GM12875 (cell line): ENCODE measurements around the gene TRAPPC10.
"Not testable (repeated sequence)": the region's sequence is repeated elsewhere in the genome, so short reads cannot be mapped to it uniquely, and the experiment has no call there.

Source experiments
- H3K4me3 ChIP-seq: one replicate; pipeline ENCODE4 v1.5.1; 2011; ENCODE audit warnings: low read depth, low read length, control low read depth

Gene TRAPPC10

DNA sequence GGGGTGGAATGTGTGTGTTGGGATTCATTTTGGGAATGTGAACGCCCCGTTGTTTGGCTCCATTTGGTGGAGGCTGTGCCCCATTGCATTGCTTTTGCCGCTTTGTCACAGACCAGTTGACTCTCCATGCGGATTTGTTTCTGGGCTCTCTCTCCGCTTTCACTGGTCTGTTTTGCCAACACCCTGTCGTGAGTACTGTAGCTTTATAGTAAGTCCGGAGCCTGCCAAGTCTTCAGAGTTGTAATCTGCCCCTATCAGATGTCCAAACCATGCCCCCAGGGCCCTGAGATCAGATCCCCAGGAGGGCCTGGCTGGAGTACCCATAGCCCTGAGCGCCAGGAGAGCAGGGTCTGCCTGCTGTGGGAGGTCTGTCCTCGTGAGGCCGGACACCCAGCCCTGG is 138.1 kb downstream of the TRAPPC10 start:
- not testable (repeated sequence) for H3K4me3 ChIP-seq

DNA sequence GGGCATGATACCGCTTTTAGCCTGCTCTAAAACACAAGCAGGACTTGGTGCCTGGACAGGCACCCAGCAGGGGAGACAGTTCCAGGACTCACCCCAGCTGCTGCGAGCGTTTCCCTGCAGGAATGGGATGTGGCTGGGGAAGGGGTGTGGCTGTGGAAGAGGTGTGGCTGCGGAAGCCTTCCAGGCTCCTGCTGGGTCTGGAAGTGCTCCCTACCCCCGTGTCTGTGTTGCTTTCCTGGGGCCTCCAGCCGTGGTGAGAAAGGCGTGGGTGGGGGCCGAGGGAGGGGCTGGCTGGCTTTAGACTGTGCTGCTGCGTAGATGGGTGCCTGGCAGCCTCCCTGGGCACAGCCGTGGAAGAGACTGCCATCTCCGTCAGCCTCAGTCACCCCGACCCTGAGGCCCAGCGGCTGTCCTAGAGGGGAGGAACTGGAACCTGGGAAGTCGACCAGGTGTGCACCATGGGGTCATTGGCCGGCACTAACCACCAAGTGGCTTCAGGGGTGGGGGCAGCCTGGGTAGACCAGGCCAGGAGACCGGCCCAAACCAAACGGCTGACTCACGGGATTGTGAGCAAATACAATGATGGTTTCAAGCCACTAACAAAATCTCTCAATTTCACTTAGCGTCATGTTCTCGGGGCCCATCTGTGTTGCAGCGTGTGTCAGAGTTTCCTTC is 141.2 kb downstream of the TRAPPC10 start:
- H3K4me3 ChIP-seq, result not testable (repeated sequence)

DNA sequence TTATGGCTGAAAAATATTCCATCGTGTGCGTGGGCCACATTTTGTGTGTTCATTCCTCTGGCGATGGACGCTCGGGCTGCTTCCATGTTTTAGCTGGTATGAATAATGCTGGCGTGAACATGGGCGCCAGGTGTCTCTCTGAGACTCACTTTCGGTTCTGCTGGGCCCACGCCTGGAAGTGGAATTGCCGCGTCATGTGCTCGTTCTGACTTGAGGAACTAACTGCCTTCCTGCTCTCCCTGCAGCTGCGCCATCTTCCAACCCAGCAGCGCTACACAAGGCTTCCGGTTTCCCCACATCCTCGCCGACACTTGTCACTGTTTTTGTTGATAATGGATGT is 141.8 kb downstream of the TRAPPC10 start:
- H3K4me3 ChIP-seq, result not testable (repeated sequence)

DNA sequence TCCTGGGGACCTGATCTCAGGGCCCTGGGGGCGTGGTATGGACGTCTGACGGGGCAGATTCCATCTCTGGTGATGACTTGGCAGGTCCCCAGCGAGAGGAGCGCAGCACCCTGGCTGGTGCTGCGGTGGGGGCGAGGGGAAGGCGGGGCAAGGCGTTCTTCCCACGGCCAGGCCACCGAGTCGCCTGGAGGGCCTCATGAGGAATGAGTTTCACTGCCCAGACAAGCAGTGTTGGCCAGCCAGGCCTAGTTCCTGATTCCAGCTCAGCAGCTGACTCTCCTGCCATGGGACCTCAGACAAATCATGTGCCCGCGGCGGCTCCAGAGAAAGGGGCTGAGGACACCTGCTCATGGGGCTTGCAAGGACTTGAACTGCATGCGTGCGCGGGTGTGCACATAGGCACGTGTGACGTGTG is 142.7 kb downstream of the TRAPPC10 start:
- H3K4me3 ChIP-seq, result not testable (repeated sequence)

DNA sequence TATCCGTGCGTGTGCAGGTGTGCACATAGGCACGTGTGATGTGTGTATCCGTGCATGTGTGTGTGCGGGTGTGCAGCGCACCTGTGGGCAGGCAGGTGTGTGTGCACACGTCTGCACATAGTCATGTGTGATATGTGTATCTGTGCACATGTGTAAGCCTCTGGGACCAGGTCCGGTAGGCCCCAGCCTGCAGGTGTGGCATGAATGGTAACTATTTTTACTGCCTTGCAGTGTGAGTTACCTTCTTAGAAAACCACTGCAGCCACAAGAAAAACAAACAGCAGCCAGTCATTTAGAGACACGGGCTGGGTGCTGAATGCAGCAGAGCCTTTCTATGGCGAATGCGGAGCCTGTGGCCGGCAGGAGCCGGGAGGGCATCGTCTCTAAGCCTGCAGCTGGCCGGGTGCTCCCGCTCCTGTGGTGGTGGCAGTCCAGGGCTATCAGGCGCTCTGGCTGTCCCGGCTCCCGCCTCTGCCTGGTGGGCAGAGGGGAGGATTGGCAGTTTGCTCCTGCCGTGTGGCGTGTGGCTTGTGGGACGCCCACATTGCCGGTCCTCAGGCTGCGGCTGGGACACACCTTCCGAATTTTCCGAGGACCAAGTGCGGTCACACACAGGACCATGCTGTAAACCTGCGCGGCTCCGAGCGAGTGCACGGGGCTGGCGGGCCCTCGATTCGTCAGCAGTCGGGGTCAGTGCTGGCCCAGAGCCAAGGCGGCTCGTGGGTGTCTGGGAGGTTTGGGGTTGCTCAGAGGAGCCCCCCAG is 143.3 kb downstream of the TRAPPC10 start:
- not testable (repeated sequence) for H3K4me3 ChIP-seq

- not testable (repeated sequence) for H3K4me3 ChIP-seq
Measured at GRCh38 chr21:44155994-44156380, 143.9 kb downstream of the TRAPPC10 start.
